Neural progenitor cell (in vitro differentiated cells): Measurements from ENCODE around the gene BPIFB2.

Experiments
- CTCF ChIP-seq: fragments of 200-600 bp; sonication (generic); IDR thresholded peaks from 2 replicates; pipeline ENCODE4 v1.5.1; 2017; ENCODE audit warnings: antibody characterized with exemption, mild to moderate bottlenecking
- EZH2 ChIP-seq: fragments of 200-600 bp; sonication (generic); IDR thresholded peaks from 2 replicates; pipeline ENCODE4 v1.6.1; 2017; ENCODE audit warnings: antibody characterized with exemption, mild to moderate bottlenecking, moderate library complexity
- EZH2phosphoT487 ChIP-seq: fragments of 200-600 bp; sonication (generic); IDR thresholded peaks from 2 replicates; pipeline ENCODE4 v1.6.1; 2017; ENCODE audit warnings: antibody characterized with exemption

- TF ChIP-seq CTCF (no peak), EZH2phosphoT487 (no peak), EZH2 (no peak)
Observed at GRCh38 chr20:32984196-32984595, 23.3 kb upstream of the BPIFB2 start.
